Upper lobe of left lung (tissue), 6 donors: ENCODE measurements around the gene ARMC7. TPM values are rescaled to one million over a fixed set of nuclear protein-coding genes. Genes with fewer than 3 reads are reported as not detected.

Experiments
- ATAC-seq, 2 donors: fragments of 200-7000 bp; cut with Tn5 transposase; one replicate each; pipeline ENCODE4 v1.9.1; 2022; ENCODE audit warnings: mild to moderate bottlenecking in 2 of 2, moderate library complexity in 2 of 2; ENCODE audit not compliant: low FRiP score in 2 of 2
- DNase-seq, 2 donors: peaks; one replicate each; pipeline ENCODE4 v3.0.0-alpha.2; 2019 to 2020
- H3K27ac ChIP-seq, 4 donors: fragments of 200-600 bp; sonication (generic); one replicate each; pipeline ENCODE4 v1.5.1; 2016 to 2019
- H3K27me3 ChIP-seq, 4 donors: fragments of 200-600 bp; sonication (generic); one replicate each; pipeline ENCODE4 v1.5.1; 2017 to 2019
- H3K36me3 ChIP-seq, 4 donors: fragments of 200-600 bp; sonication (generic); one replicate each; pipeline ENCODE4 v1.5.1; 2016 to 2019
- H3K4me1 ChIP-seq, 4 donors: fragments of 200-600 bp; sonication (generic); one replicate each; pipeline ENCODE4 v1.5.1; 2018 to 2019
- H3K4me3 ChIP-seq, 4 donors: fragments of 200-600 bp; sonication (generic); one replicate each; pipeline ENCODE4 v1.5.1; 2017 to 2019; ENCODE audit warnings: mild to moderate bottlenecking in 2 of 4, moderate library complexity in 1 of 4
- H3K9me3 ChIP-seq, 4 donors: fragments of 200-600 bp; sonication (generic); one replicate each; pipeline ENCODE4 v1.5.1; 2018 to 2019
- CTCF ChIP-seq, 6 experiments: fragments of 450-650 bp in 4 of 6; fragments of 200-600 bp in 2 of 6; sonication (generic) in 2 of 6; IDR thresholded peaks; one replicate each; pipeline ENCODE4 v1.5.1; 2016 to 2019; ENCODE audit warnings: antibody characterized with exemption in 6 of 6
- EP300 ChIP-seq, 4 donors: sonication (generic); formaldehyde crosslinking; IDR thresholded peaks; one replicate each; pipeline ENCODE4 v1.5.1; 2017; ENCODE audit warnings: antibody characterized with exemption in 4 of 4, control low read depth in 2 of 4
- POLR2A ChIP-seq, 4 donors: fragments of 450-650 bp; IDR thresholded peaks; one replicate each; pipeline ENCODE4 v1.5.1; 2016 to 2017; ENCODE audit warnings: antibody characterized with exemption in 4 of 4, mild to moderate bottlenecking in 2 of 4
- POLR2AphosphoS5 ChIP-seq, 2 donors: sonication (generic); formaldehyde crosslinking; IDR thresholded peaks; one replicate each; pipeline ENCODE4 v1.5.1; 2017; ENCODE audit warnings: antibody characterized with exemption in 2 of 2
- WGBS, 2 donors: methylation state at CpG; one replicate each; pipeline ENCODE4 v1.1.5; 2017 to 2018; 5-methylcytosine and 5-hydroxymethylcytosine counted together
- small RNA-seq, 4 donors: library from RNA; depleted of rRNA; stranded (forward); fragments of <200 nt; gene quantifications; one replicate each; pipeline ENCODE3, GENCODE V24; 2016
- total RNA-seq, 6 donors: library from RNA; depleted of rRNA in 4 of 6; stranded (reverse); fragments of >200 nt in 4 of 6; gene quantifications; one replicate each; pipeline versions ENCODE4 v1.1.0 to v1.2.1, GENCODE V29; 2016 to 2021
- donor health status: DM: no; HTN: no; CAD: no; lungs with moderate emphysema.
- donor health status: DM: no; HTN: yes; CAD: no; lungs with severe emphysema.

The ARMC7 gene
- total RNA-seq, 6 donors from 2014 or later: 7.3 to 29.5 (median 16.6) TPM

DNA sequence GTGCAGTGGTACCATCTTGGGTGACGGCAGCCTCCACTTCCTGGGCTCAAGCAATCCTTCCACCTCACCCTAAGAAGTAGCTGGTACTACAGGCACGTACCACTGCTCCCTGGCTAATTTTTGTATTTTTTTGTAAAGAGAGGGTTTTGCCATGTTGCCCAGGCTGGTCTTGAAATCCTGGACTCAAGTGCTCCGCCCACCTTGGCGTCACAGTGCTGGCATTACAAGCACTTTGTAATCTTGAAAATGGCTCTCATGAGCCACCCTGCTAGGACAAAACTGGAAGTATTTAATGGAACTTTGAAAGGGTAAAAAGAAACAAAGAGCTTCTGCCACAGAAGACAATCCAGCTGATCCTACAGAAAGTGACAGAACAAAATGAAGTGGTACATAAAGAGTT is 63.8 kb downstream of the ARMC7 start:
- Histone ChIP-seq H3K27me3 (no peaks in the 10 kb centered on the region), H3K36me3 (peaks cover 0 to 80% (median 73%) of the 10 kb centered on the region in 4 donors), H3K9me3 (no peaks in the 10 kb centered on the region), H3K4me1 (peaks cover 0 to 10% (median 3%) of the 10 kb centered on the region in 4 donors), H3K27ac (peak overlapping the region in 1 of 4 donors; percentile 9), H3K4me3 (no peak overlapping the region)
- ATAC-seq (no peak), DNase-seq (peak in 1 of 2 donors; percentile 31)
- WGBS, 2 donors: 76 to 87% methylated on average over 4 of the region's 4 CpGs
- TF ChIP-seq EP300 (IDR thresholded peaks at IDR 0.05) (no peak), CTCF (IDR thresholded peaks at IDR 0.05) (no peak), POLR2AphosphoS5 (IDR thresholded peaks at IDR 0.05) (no peak), POLR2A (IDR thresholded peaks at IDR 0.05) (no peak)

GRCh38 chr17:75174996-75175395 is 65.2 kb downstream of the ARMC7 start:
- Histone ChIP-seq H3K27me3 (no peaks in the 10 kb centered on the region), H3K9me3 (no peaks in the 10 kb centered on the region), H3K4me1 (peaks cover 4 to 20% (median 7%) of the 10 kb centered on the region in 4 donors), H3K4me3 (no peak overlapping the region), H3K36me3 (peaks cover 0 to 80% (median 75%) of the 10 kb centered on the region in 4 donors), H3K27ac (no peak overlapping the region)
- WGBS, 2 donors: 95 to 98% methylated on average over 11 of the region's 11 CpGs
- no peak for TF ChIP-seq EP300 (IDR thresholded peaks at IDR 0.05)
- no peak for TF ChIP-seq CTCF (IDR thresholded peaks at IDR 0.05)
- TF ChIP-seq POLR2AphosphoS5 (IDR thresholded peaks at IDR 0.05): no peak
- no peak for TF ChIP-seq POLR2A (IDR thresholded peaks at IDR 0.05)
- ATAC-seq (no peak), DNase-seq (no peak)

GRCh38 chr17:75176625-75177024 is 66.9 kb downstream of the ARMC7 start:
- ATAC-seq (no peak), DNase-seq (no peak)
- Histone ChIP-seq H3K4me1 (peaks cover 16 to 33% (median 21%) of the 10 kb centered on the region in 4 donors), H3K27me3 (no peaks in the 10 kb centered on the region), H3K9me3 (no peaks in the 10 kb centered on the region), H3K27ac (no peak overlapping the region), H3K36me3 (peaks cover 0 to 73% (median 68%) of the 10 kb centered on the region in 4 donors), H3K4me3 (no peak overlapping the region)
- 90 to 91% methylated on average over 5 of the region's 5 CpGs for WGBS, 2 donors
- TF ChIP-seq CTCF (IDR thresholded peaks at IDR 0.05): no peak
- TF ChIP-seq POLR2AphosphoS5 (IDR thresholded peaks at IDR 0.05): no peak
- TF ChIP-seq EP300 (IDR thresholded peaks at IDR 0.05): no peak
- no peak for TF ChIP-seq POLR2A (IDR thresholded peaks at IDR 0.05)

GRCh38 chr17:75178453-75178852 is 68.7 kb downstream of the ARMC7 start:
- Histone ChIP-seq H3K27me3 (no peaks in the 10 kb centered on the region), H3K4me1 (peaks cover 15 to 34% (median 23%) of the 10 kb centered on the region in 4 donors), H3K9me3 (no peaks in the 10 kb centered on the region), H3K4me3 (no peak overlapping the region), H3K36me3 (peaks cover 0 to 57% (median 53%) of the 10 kb centered on the region in 4 donors), H3K27ac (no peak overlapping the region)
- ATAC-seq (no peak), DNase-seq (no peak)
- TF ChIP-seq EP300 (IDR thresholded peaks at IDR 0.05) (no peak), POLR2AphosphoS5 (IDR thresholded peaks at IDR 0.05) (no peak), POLR2A (IDR thresholded peaks at IDR 0.05) (no peak), CTCF (IDR thresholded peaks at IDR 0.05) (no peak)
- WGBS, 2 donors: 93 to 96% methylated on average over 6 of the region's 6 CpGs

Small RNA genes lying within 50 kb of the gene (small RNA-seq; reads per million reads assigned to genes)
- gene AC111186.1: 0 reads per million in 4 donors
- 0 reads per million in 4 donors for gene RF00019

Other genes with a start within 250 kb of the ARMC7 start
- gene FDXR, start 237.0 kb upstream of the ARMC7 start, total RNA-seq: 10 to 100 TPM in 3 of 6 donors, 1 to 10 TPM in 3; 6.8 to 15.1 (median 10.8) TPM
- not detected for gene FADS6, start 216.3 kb upstream of the ARMC7 start, total RNA-seq
- under 1 TPM in 1 of 6 donors, not detected in 5; 0.13 TPM for gene USH1G, start 186.7 kb upstream of the ARMC7 start, total RNA-seq
- gene OTOP2, start 185.7 kb upstream of the ARMC7 start, total RNA-seq: not detected
- gene OTOP3, start 174.1 kb upstream of the ARMC7 start, total RNA-seq: not detected
- gene HID1, start 137.2 kb upstream of the ARMC7 start, total RNA-seq: 10 to 100 TPM; 21.6 to 60.8 (median 33.3) TPM
- gene CDR2L, start 122.3 kb upstream of the ARMC7 start, total RNA-seq: 10 to 100 TPM; 15.6 to 48.8 (median 24.7) TPM
- gene MRPL58, start 97.3 kb upstream of the ARMC7 start, total RNA-seq: 10 to 100 TPM; 10.5 to 41.0 (median 21.8) TPM
- gene ATP5PD, start 63.0 kb upstream of the ARMC7 start, total RNA-seq: 100 to 1,000 TPM; 126 to 198 (median 186) TPM
- 10 to 100 TPM; 17.8 to 26.1 (median 22.9) TPM for gene KCTD2, start 62.7 kb upstream of the ARMC7 start, total RNA-seq
- 100 to 1,000 TPM in 4 of 6 donors, 10 to 100 TPM in 2; 40.6 to 234 (median 123) TPM for gene SLC16A5, start 22.0 kb upstream of the ARMC7 start, total RNA-seq
- gene NT5C, start 21.8 kb downstream of the ARMC7 start, total RNA-seq: 100 to 1,000 TPM in 2 of 6 donors, 10 to 100 TPM in 4; 46.4 to 113 (median 76.6) TPM
- gene JPT1, start 44.5 kb downstream of the ARMC7 start, total RNA-seq: 100 to 1,000 TPM in 1 of 6 donors, 10 to 100 TPM in 5; 44.0 to 118 (median 70.1) TPM
- gene SUMO2, start 73.0 kb downstream of the ARMC7 start, total RNA-seq: 100 to 1,000 TPM in 2 of 6 donors, 10 to 100 TPM in 4; 19.9 to 343 (median 64.9) TPM
- 10 to 100 TPM; 21.7 to 69.1 (median 43.5) TPM for gene NUP85, start 95.7 kb downstream of the ARMC7 start, total RNA-seq
- 100 to 1,000 TPM in 2 of 6 donors, 10 to 100 TPM in 4; 32.3 to 139 (median 55.4) TPM for gene GGA3, start 151.6 kb downstream of the ARMC7 start, total RNA-seq
- gene MRPS7, start 151.9 kb downstream of the ARMC7 start, total RNA-seq: 10 to 100 TPM; 23.7 to 56.7 (median 36.9) TPM
- gene MIF4GD, start 161.3 kb downstream of the ARMC7 start, total RNA-seq: 10 to 100 TPM; 19.9 to 42.8 (median 36.2) TPM
- gene SLC25A19, start 179.5 kb downstream of the ARMC7 start, total RNA-seq: 10 to 100 TPM; 21.9 to 37.0 (median 23.9) TPM